Activated naive CD4-positive, alpha-beta T cell (primary cell): ENCODE results near the gene ARHGAP22.

ENCODE experiments used
- DNase-seq, 4 experiments: peaks; one replicate each; lab custom pipeline; 2025; lab: John Stamatoyannopoulos, UW

Gene ARHGAP22

GRCh38 chr10:48418189-48418788, 186.6 kb downstream of the ARHGAP22 start:
- no peak for DNase-seq

- DNase-seq = no peak
Observed at GRCh38 chr10:48417374-48417773, 187.5 kb downstream of the ARHGAP22 start.

- no peak for DNase-seq
Observed at GRCh38 chr10:48416584-48417232, 188.2 kb downstream of the ARHGAP22 start.

- no peak for DNase-seq
Observed at GRCh38 chr10:48414778-48415177, 190.1 kb downstream of the ARHGAP22 start.

DNA sequence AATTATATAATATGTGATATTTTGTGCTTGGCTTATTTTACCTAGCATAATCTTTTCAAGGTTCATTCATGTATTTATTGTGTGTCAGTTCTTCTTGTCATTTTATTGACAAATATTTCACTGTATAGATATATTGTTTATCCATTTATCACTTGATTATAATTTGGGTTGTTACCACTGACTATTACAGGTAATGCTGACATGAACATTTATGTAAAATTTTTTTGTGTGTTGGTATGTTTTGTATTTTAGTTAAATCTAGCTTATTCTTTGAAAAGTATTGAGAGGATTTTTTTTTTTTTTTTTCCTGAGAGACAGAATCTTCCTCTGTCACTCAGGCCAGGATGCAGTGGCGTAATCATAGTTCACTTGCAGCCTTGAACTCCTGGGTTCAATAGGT, 190.7 kb downstream of the ARHGAP22 start:
- DNase-seq = no peak

DNA sequence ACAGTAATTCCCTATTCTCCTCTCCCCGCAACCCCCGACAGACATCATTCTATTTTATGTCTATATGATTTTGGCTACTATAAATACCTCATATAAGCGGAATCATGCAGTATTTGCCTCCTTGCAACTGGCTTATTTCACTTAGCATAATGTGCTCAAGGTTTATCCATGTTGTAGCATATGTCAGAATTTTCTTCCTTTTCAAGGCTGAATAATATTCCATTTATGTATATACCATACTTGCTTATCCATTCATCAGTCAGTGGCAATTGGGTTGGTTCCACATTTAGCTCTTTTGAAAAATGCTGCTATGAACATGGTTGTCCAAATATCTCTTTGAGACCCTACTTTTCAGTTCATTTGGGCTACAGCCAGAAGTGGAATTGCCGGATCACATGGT, 191.9 kb downstream of the ARHGAP22 start:
- DNase-seq = no peak

- no peak for DNase-seq
Observed at GRCh38 chr10:48412081-48412480, 192.8 kb downstream of the ARHGAP22 start.

DNA sequence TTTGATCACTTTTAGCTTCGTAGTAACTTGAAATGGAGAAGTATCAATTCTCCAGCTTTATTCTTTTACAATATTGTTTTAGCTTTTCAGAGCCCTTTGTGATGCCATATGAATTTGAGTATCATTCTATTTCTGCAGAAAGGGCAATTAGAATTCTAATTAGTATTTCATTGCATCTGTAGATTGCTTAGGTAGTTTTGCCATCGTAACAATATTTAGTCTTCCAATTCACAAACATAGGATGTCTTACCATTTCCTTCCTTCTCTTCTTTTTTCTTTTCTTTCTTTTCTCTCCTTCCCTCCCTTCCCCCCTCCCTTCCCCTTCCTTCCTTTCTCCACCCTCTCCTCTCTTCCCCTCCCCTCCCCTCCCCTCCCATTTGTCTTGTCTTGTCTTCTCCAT, 193.4 kb downstream of the ARHGAP22 start:
- no peak for DNase-seq

DNA sequence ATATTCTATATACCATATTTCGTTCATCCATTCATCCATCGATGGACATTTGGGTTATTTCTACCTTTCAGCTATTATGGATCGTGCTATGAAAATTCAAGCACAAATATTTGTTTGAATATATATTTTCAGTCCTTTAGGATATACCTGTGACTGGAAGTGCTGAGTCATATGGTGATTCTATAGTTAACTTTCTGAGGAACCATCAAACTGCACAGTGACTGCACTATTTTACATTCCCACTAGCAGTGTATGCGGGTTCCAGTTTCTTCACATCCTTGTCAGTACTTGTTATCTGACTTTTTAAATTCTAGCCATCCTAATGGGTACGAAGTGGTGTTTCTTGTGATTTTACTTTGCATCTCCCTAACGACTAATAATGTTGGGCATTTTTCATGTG, 194.4 kb downstream of the ARHGAP22 start:
- no peak for DNase-seq

DNA sequence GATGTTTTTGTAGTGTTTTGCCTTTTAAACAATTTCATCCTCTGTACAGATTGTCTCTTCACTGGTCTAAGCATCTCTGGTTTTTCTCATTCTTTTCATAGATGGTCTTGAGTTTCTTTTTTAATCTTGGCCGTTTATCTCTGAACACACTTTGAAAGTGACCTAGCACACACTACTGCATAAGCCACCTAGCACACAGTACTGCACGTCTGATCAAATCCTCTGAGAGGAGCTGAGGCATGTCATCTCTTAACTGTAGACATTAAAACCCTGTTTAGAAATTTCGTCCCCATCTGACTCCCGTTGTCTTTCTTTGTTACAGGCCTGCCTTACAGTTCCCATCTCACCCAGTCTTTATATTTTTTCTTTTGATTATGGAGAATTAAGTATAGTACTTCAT, 198.2 kb downstream of the ARHGAP22 start:
- DNase-seq = no peak

GRCh38 chr10:48406204-48406603, 198.7 kb downstream of the ARHGAP22 start:
- no peak for DNase-seq

- DNase-seq = no peak
Observed at GRCh38 chr10:48404646-48405045, 200.2 kb downstream of the ARHGAP22 start.

DNA sequence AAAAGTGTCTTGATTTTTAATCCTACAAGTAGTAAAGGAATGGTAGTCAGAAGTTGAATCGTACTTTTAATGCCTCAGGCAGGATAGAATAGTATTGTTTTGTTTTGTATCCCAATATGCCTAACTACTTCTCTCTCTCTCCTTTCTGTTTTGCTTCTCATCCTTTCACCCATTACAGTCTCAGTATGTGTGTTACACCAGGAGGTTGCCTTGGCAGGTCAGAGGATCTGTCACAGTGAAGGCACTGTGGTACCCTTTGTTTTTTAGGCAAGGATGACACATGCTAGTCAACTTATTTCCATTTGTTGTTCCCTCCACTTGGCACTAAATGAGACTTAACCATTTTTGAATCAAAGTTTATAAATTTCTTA, 204.0 kb downstream of the ARHGAP22 start:
- no peak for DNase-seq

DNA sequence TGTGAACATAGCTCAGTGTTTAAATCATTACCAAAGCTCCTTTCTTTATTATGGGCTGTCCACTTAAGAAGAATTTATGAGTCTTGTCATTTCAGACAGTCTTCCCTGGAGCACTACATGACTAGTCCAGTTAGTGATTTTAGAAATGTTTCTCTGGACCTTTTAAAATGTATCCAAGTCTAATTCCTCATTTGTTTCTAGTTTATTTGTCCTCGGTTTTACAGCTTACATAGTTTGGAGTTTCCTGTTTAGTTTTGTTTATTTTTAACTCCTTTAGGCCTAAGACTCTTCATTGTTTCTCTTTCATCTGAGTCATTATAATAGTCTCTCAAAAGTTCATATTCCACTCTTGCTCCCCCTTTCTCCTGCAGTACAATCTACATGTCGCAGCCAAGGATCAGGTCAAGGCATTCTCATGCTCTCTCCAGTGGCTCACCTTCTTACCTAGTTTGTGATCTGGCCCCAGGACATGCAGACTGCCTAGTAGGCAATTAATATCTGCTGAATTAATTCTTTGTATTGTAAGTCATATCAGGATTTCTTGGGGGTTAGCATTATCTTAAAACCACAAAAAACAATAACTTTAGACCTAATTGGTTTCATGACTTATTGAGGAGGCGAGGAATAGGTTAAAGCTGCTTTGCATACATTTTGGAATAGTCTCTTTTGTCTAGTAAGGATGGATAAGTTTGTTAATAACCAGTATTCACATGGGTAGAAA, 204.6 kb downstream of the ARHGAP22 start:
- no peak for DNase-seq

- no peak for DNase-seq
Observed at GRCh38 chr10:48399551-48399950, 205.3 kb downstream of the ARHGAP22 start.

GRCh38 chr10:48399056-48399541, 205.8 kb downstream of the ARHGAP22 start:
- no peak for DNase-seq

DNA sequence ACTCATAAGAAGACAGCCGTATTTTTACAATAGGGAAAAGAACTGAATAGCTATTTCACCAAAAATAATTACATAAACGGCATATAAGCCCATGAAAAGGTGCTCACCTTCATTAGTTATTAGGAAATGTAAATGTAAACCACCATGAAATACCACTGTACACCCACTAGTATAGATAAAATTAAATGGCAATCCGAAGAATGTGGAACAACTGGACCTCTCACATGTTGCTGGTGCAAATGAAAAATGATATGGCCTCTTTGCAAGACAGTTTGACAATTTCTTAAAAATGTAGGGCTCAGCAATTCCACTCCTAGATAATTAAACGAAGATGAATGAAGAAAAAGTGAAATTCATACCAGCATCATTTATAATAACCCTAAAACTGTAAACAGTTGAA, 206.6 kb downstream of the ARHGAP22 start:
- DNase-seq = no peak
